ENCODE results near the gene CNTNAP4. TPM values are rescaled to one million over a fixed set of nuclear protein-coding genes. Genes with fewer than 3 reads are reported as not detected.

CNTNAP4 gene
- total RNA-seq, 1 experiment from 2014 or later, result not detected

GRCh38 chr16:76311260-76311659 lies 34.1 kb downstream of the CNTNAP4 start:
- no peaks in the 10 kb centered on the region for H3K4me1 ChIP-seq (ENCODE audit: control insufficient read depth in 1 of 2, insufficient read depth in 2 of 2, low read length in 2 of 2)
- intact Hi-C loops (cut with micrococcal nuclease), result no loop called here
- no peaks in the 10 kb centered on the region for H3K36me3 ChIP-seq (ENCODE audit: control insufficient read depth in 1 of 2, insufficient read depth in 2 of 2, low read length in 2 of 2)
- H3K9me2 ChIP-seq (ENCODE audit: insufficient read depth), result no peaks in the 10 kb centered on the region
- no peaks in the 10 kb centered on the region; a peak in 1 of 4 replicates for H3K9me3 ChIP-seq (ENCODE audit: control insufficient read depth in 1 of 2, insufficient read depth in 1 of 2, low read depth in 1 of 2, low read length in 2 of 2)
- H4K20me1 ChIP-seq (ENCODE audit: insufficient read depth), result no peaks in the 10 kb centered on the region
- H3K27me3 ChIP-seq (ENCODE audit: insufficient read depth, low read length), result no peaks in the 10 kb centered on the region
- no peak overlapping the region for H3K4me2 ChIP-seq (ENCODE audit: low read length)
- H3K27ac ChIP-seq (ENCODE audit: low read depth, low read length), result no peak overlapping the region
- H3K79me2 ChIP-seq (ENCODE audit: insufficient read depth, low read length), result no peaks in the 10 kb centered on the region
- TF ChIP-seq FOSL1 (IDR thresholded peaks at IDR 0.05; ENCODE audit: low read depth), result no peak
- TF ChIP-seq ELF1 (IDR thresholded peaks at IDR 0.05; ENCODE audit: borderline replicate concordance, low read depth), result no peak
- no peak for TF ChIP-seq POLR2AphosphoS5 (IDR thresholded peaks at IDR 0.05; ENCODE audit: low read depth, low read length)
- TF ChIP-seq EGR1 (IDR thresholded peaks at IDR 0.05; ENCODE audit: low read depth), result no peak
- TF ChIP-seq EZH2phosphoT487 (IDR thresholded peaks at IDR 0.05; ENCODE audit: borderline replicate concordance), result no peak
- TF ChIP-seq CEBPB (IDR thresholded peaks at IDR 0.05; ENCODE audit: low read depth), result no peak
- no peak for TF ChIP-seq CBX3 (IDR thresholded peaks at IDR 0.05; ENCODE audit: low read depth)
- no peak for TF ChIP-seq ATF3 (IDR thresholded peaks at IDR 0.05)
- TF ChIP-seq SP1 (IDR thresholded peaks at IDR 0.05; ENCODE audit: low read depth), result no peak
- no peak for TF ChIP-seq REST (IDR thresholded peaks at IDR 0.05; ENCODE audit: low read depth)
- no peak for TF ChIP-seq ZFX (IDR thresholded peaks at IDR 0.05)
- TF ChIP-seq SIN3A (IDR thresholded peaks at IDR 0.05; ENCODE audit: low read depth), result no peak
- TF ChIP-seq ZBTB33 (IDR thresholded peaks at IDR 0.05; ENCODE audit: extremely low read depth, insufficient replicate concordance, low read length), result no peak
- TF ChIP-seq ZNF274 (IDR thresholded peaks at IDR 0.05; ENCODE audit: low read depth, low read length), result no peak
- TF ChIP-seq JUND (IDR thresholded peaks at IDR 0.05), result no peak
- TF ChIP-seq MAX (IDR thresholded peaks at IDR 0.05), result no peak
- no peak for TF ChIP-seq YY1 (IDR thresholded peaks at IDR 0.05; ENCODE audit: extremely low read depth, insufficient replicate concordance, low read depth, low read length)
- ChIA-PET POLR2A (no interaction called here), CTCF (no interaction called here), RAD21 (ENCODE audit: low non-redundant PET in 1 of 2, low total read pairs in 2 of 2, uncharacterized antibody in 2 of 2, unreplicated experiment in 2 of 2) (no interaction called here)
- H3K4me3 ChIP-seq (replicated peaks in 1 of 2; ENCODE audit: low read depth in 1 of 2, low read length in 2 of 2), result no peak overlapping the region
- no peak for DNase-seq (ENCODE audit: low read depth, low spot score)
- H2AFZ ChIP-seq (ENCODE audit: low read depth, low read length, poor library complexity, severe bottlenecking), result no peak overlapping the region
- no peak overlapping the region for H3K9ac ChIP-seq (ENCODE audit: low read length)
- BruUV-seq (replicated peaks), result no TSS peak
- no peak for ATAC-seq

All from HCT116 (cell line).